Stimulated activated CD4-positive, alpha-beta T cell treated with anti-CD3 and anti-CD28 coated beads, TNF-alpha, amount 100 ng/mL, for 1 hour (primary cell): ENCODE results near the gene ANKRD6.
"Not testable (repeated sequence)": the region's sequence is repeated elsewhere in the genome, so short reads cannot be mapped to it uniquely, and the experiment has no call there.

Experiments
- DNase-seq, 3 donors: peaks; one replicate each; pipeline ENCODE4 v3.0.0-alpha.2; 2020; ENCODE audit warnings: low read depth in 3 of 3, low spot score in 1 of 3

Gene ANKRD6

DNA sequence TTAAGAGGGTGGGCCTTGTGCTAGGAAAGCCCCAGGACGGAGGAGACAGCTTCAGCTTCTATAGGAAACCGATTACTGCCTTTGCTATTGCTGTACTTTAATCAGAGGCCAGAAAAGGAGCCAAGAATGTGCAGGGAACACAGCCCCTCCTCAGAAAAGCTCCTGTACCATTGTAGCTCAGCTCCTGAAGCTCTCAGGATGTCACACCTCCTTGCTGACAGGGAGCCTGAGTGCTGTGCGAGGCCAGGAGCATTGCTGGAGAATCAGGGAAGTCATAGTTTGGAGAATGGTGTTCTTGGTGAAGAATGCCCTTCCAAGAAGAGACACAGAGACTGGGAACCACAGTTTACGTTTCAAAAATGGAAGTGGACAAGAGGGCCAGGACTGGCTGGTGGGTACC, 158.8 kb downstream of the ANKRD6 start:
- no peak for DNase-seq

GRCh38 chr6:89596056-89596455, 163.1 kb downstream of the ANKRD6 start:
- DNase-seq: no peak

DNA sequence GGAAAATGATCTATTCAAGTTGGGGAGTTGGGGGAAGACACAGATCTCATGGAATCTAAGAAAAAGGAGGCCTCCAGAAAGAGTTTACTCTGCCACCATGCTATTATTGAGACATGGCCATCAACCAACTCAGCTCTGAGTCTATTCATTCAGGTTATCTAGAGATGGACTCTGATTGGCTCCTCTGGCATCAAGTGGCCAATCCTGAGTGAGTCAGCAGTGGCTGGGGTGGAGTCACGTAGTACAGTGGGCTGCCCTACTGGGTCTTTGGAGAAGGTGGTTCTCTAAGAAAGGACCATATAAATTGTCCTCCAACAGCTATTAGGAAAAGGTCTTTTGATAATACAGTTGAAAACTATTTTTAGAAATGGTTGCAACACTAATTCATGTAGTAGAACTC, 163.5 kb downstream of the ANKRD6 start:
- no peak for DNase-seq

DNA sequence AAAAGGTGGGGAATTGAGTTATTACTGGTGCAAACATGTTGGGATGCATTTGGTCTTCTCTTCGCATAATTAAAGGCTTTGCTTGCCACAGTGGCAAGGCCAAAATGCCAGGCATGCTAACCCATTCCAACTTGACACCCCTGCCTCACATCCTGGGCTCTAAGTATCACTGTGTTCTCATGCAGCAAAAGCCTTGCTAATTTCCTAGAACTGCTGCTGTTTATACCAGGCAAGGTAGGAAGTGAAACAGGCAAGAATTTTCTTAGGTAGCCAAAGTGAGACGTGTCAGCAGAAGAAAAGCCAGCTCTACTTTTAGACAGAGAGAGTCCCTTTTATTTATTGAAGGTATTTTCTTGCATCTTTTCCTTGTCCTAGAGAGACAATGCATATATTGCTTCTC, 164.4 kb downstream of the ANKRD6 start:
- DNase-seq: no peak

- no peak for DNase-seq
Observed at GRCh38 chr6:89597988-89598387, 165.0 kb downstream of the ANKRD6 start.

- DNase-seq: no peak
Observed at GRCh38 chr6:89599727-89600126, 166.8 kb downstream of the ANKRD6 start.

GRCh38 chr6:89602166-89602565, 169.2 kb downstream of the ANKRD6 start:
- no peak for DNase-seq

DNA sequence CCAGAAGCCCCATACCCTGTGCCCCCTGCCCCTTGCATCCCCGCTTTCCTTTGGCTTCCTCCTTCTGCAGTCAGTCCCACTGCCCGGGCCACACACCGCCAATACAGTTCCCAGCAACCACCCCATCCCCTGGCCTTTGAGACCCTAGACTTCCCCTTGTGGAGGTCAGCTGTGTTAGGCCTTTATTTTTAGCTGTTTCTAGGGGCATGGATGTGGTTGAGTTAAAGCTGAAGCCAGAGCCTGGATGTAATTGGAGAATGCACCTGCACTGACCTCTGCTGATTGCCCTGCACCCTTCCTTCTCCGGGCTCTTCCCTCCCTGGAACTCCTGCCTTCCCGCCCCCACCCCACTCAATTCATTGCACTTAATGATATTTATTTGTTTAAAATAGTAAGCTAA, 171.7 kb downstream of the ANKRD6 start:
- no peak for DNase-seq

DNA sequence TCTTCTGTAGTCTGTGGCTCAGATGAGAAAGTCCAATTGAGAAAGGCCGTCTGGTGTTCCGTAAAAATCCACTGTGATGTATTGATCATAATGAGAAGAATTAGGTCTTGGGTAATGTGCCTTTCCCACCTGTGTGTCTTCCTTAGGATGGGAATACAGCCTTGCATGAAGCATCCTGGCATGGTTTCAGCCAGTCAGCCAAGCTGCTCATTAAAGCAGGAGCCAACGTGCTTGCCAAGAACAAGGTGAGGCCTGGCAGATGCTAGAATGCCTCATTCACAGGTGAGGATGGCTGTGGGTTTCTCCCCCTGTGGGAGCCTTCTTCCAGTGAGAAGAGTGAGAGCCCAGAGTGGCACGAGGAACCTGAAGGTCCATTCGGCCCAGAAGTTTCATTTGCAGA, 172.9 kb downstream of the ANKRD6 start:
- no peak for DNase-seq

GRCh38 chr6:89610149-89610642, 177.2 kb downstream of the ANKRD6 start:
- DNase-seq: peak; percentile 42 to 73 (median 61)

GRCh38 chr6:89611666-89612065, 178.7 kb downstream of the ANKRD6 start:
- DNase-seq: no peak

GRCh38 chr6:89612121-89612520, 179.2 kb downstream of the ANKRD6 start:
- no peak for DNase-seq

- DNase-seq: no peak
Observed at GRCh38 chr6:89613790-89614189, 180.8 kb downstream of the ANKRD6 start.

DNA sequence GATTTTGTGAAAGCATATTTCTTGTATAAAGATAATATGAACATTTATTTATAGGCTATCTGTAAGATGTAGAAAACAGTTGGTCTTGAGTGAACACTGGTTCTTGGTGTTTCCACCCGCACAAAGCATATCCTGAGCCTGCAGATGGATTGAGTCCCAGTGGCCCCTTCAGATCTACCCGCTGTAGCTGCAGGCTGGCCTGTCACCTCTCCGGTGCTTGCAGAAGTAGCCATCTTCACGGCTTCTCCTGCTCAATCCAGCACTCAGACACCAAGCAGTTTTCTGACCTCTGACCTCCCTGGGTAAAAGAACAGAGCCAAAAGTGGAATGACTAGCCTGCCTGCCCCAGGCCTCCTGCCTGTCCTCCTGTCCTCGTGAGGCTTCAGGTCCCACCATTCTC, 182.9 kb downstream of the ANKRD6 start:
- DNase-seq: no peak

DNA sequence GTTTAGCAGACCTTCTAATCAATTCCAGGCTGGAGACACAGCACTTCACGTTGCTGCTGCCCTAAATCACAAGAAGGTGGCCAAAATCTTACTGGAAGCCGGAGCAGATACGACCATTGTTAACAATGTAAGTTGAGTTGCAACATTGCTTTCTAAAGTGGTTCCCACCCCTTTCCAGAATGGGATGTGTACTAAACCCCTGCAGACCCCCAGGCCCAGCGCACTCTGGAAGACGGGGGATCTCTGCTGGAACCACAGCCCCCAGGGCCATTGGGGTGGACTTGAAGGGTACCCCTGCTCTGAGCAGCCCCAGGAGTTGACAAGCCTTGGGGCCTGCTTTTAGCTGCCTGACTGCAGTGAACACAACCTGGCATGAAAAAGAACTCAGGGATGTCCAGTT, 183.6 kb downstream of the ANKRD6 start:
- no peak for DNase-seq

DNA sequence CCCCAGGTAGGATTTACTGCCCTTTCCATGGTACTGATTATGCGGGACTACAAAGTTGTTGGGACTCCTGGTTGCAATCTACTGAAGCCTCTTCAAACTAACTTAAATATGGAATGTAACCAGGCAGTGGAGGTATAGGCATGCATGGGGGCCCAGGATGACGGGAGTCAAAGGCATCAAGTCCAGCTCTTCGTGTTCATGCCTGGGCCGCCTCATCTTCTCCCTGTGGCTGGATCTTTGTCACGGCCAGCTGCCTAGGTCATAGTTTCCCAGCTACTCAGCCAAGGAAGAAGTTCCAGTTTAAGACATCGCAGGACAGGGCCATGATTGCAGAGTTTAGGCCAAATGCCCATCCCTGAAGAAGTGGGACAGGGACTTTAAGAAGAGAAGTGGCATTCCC, 185.1 kb downstream of the ANKRD6 start:
- no peak for DNase-seq

- DNase-seq: no peak
Observed at GRCh38 chr6:89619567-89619966, 186.6 kb downstream of the ANKRD6 start.

GRCh38 chr6:89623749-89624148, 190.8 kb downstream of the ANKRD6 start:
- no peak for DNase-seq

GRCh38 chr6:89630488-89630887, 197.5 kb downstream of the ANKRD6 start:
- DNase-seq: no peak

DNA sequence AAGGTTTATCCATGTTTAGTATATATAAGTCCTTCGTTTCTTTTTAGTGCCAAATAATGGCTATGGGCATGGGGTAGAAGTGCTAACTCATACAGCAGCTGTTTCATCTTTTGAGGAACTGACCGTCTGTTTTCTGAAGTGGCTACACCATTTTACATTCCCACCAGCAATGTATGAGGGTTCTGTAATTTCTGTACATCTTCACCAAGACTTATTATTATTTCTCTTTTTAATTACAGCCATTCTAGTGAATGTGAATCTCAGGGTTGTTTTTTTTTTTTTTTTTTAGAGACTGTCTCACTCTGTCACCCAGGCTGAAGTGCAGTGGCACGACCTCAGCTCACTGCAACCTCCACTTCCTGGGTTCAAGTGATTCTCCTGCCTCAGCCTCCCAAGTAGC, 203.5 kb downstream of the ANKRD6 start:
- not testable (repeated sequence) for DNase-seq

DNA sequence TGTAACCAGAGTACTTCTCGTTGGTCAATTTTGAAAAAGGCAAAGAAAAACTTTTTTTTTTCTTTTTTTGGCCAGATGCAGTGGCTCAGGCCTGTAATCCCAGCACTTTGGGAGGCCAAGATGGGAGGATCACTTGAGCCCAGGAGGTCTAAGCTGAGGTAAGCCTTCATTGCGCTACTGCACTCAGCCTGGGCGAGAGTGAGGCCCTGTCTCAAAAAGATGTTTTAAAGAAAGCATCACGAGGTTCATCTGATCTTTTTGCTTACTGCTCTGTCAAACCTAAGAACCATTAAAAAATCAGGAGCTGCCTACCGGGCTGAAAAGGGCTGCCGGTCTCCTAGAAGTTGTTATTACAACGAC, 205.0 kb downstream of the ANKRD6 start:
- DNase-seq: no peak

- DNase-seq: peak; percentile 66 to 84 (median 66)
Observed at GRCh38 chr6:89638320-89639195, 205.6 kb downstream of the ANKRD6 start, which contains the start of gene LYRM2. LYRM2 (minus strand) TSS chr6:89638747; CDS start chr6:89638716, 31 bp downstream.

DNA sequence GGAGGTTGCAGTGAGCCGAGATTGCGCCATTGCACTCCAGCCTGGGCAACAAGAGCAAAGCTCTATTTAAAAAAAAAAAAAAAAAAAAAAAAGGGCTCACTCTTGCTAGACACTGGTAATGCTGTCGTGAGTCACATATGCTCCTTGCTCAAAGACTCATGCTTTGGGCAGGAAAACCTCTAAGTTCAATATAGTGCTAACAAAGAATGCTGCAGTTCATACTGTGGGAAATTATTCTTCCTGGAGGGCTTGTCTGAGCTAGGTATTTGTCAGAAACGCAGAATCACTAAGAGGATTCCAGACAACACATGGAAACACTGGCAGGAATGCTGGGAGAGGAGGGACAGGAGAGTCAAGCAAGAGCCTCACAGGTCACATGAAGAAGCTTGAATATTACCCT, 207.9 kb downstream of the ANKRD6 start:
- DNase-seq: no peak
